Natural killer cell (primary cell): ENCODE results near the gene DUSP2. TPM values are rescaled to one million over a fixed set of nuclear protein-coding genes. Genes with fewer than 3 reads are reported as not detected.

Experiments
- ATAC-seq, 3 donors: fragments of 150-1000 bp in 2 of 3; fragments of 200-7000 bp in 1 of 3; cut with Tn5 transposase; 1 replicate in 1 of 3; 2 replicates in 2 of 3; pipeline ENCODE4 v1.10.0; 2021; ENCODE audit warnings: mild to moderate bottlenecking in 2 of 3, moderate library complexity in 2 of 3
- DNase-seq, 2 donors: peaks; one replicate each; pipeline versions ENCODE4 v3.0.0 to v3.0.0-alpha.2; 2013 to 2021; ENCODE audit warnings: mixed read lengths in 1 of 2
- H3K27ac ChIP-seq: one replicate; pipeline ENCODE4 v1.5.1; 2013; ENCODE audit warnings: mild to moderate bottlenecking, low read length
- H3K27me3 ChIP-seq: one replicate; pipeline ENCODE4 v1.6.1; 2013; ENCODE audit warnings: low read length; ENCODE audit not compliant: control insufficient read depth, insufficient read depth
- H3K36me3 ChIP-seq: one replicate; pipeline ENCODE4 v1.6.1; 2013; ENCODE audit warnings: low read length; ENCODE audit not compliant: control insufficient read depth, insufficient read depth
- H3K4me1 ChIP-seq: one replicate; pipeline ENCODE4 v1.6.1; 2013; ENCODE audit warnings: low read length; ENCODE audit not compliant: control insufficient read depth, insufficient read depth
- H3K4me3 ChIP-seq: one replicate; pipeline ENCODE4 v1.5.1; 2013; ENCODE audit warnings: low read length
- H3K9me3 ChIP-seq: one replicate; pipeline ENCODE4 v1.6.1; 2013; ENCODE audit warnings: low read length; ENCODE audit not compliant: control insufficient read depth, insufficient read depth
- H3K27ac Mint-ChIP-seq, 2 donors: one replicate each; pipeline ENCODE4 v1.8.0; 2022; ENCODE audit warnings: mild to moderate bottlenecking in 2 of 2, mixed read lengths in 2 of 2, moderate library complexity in 1 of 2
- H3K27me3 Mint-ChIP-seq, 2 donors: one replicate each; pipeline ENCODE4 v1.8.0; 2022; ENCODE audit warnings: low read depth in 2 of 2, mixed read lengths in 2 of 2
- H3K36me3 Mint-ChIP-seq: one replicate; pipeline ENCODE4 v1.8.0; 2022; ENCODE audit warnings: mixed read lengths
- H3K4me1 Mint-ChIP-seq, 2 donors: one replicate each; pipeline ENCODE4 v1.8.0; 2022; ENCODE audit warnings: mixed read lengths in 2 of 2
- H3K4me3 Mint-ChIP-seq: one replicate; pipeline ENCODE4 v1.8.0; 2022; ENCODE audit warnings: mild to moderate bottlenecking, moderate library complexity, mixed read lengths
- H3K9me3 Mint-ChIP-seq, 2 donors: one replicate each; pipeline ENCODE4 v1.8.0; 2022; ENCODE audit warnings: mixed read lengths in 2 of 2
- CTCF ChIP-seq: fragments of 200-600 bp; IDR thresholded peaks from one replicate; pipeline ENCODE4 v1.8.0; 2022; ENCODE audit warnings: antibody characterized with exemption
- WGBS: methylation state at CpG from one replicate; pipeline ENCODE4 v1.1.7; 2013; ENCODE audit warnings: missing lambda C conversion rate; ENCODE audit not compliant: insufficient coverage; 5-methylcytosine and 5-hydroxymethylcytosine counted together
- intact Hi-C: fragments of 100-400 bp; cut with micrococcal nuclease; formaldehyde crosslinking; loops from one replicate; pipeline ENCODE4 v1.14.2; 2022
- total RNA-seq, 4 donors: library from RNA; stranded (reverse); fragments of 120-200 nt in 1 of 4; gene quantifications; one replicate each; pipeline versions ENCODE4 v1.2.3 to v1.2.4, GENCODE V29; 2013 to 2022

Gene DUSP2
- total RNA-seq, 3 donors from 2014 or later (not counting 1 experiment from before 2014, with no cell fraction given) = 300 to 564 (median 432) TPM

- DNase-seq (no peak), ATAC-seq (peak in 2 of 3 donors; percentile 7 to 39)
- peak overlapping the region; percentile 25 to 71 for H3K27ac Mint-ChIP-seq
- 33% methylated on average over 3 of the region's 5 CpGs for WGBS
- H3K36me3 ChIP-seq = peaks cover 23% of the 10 kb centered on the region
- TF ChIP-seq CTCF = no peak
- no peak overlapping the region for H3K27ac ChIP-seq
- peaks cover 0 to 2% of the 10 kb centered on the region in 2 donors for H3K27me3 Mint-ChIP-seq
- no peaks in the 10 kb centered on the region for H3K27me3 ChIP-seq
- peak overlapping the region; percentile 49 for H3K4me3 Mint-ChIP-seq
- intact Hi-C loops = no loop called here
- H3K4me1 ChIP-seq = peaks cover 16% of the 10 kb centered on the region
- H3K9me3 ChIP-seq = no peaks in the 10 kb centered on the region
- no peak overlapping the region for H3K4me3 ChIP-seq
- H3K36me3 Mint-ChIP-seq = peaks cover 22% of the 10 kb centered on the region
- H3K9me3 Mint-ChIP-seq = no peaks in the 10 kb centered on the region
- H3K4me1 Mint-ChIP-seq = peaks cover 26 to 28% of the 10 kb centered on the region in 2 donors
These were observed 36.3 kb upstream of the DUSP2 start for GRCh38 chr2:96181529-96181928.

- H3K4me1 Mint-ChIP-seq = peaks cover 26 to 28% of the 10 kb centered on the region in 2 donors
- Histone ChIP-seq H3K27ac (no peak overlapping the region), H3K9me3 (no peaks in the 10 kb centered on the region), H3K4me1 (peaks cover 16% of the 10 kb centered on the region), H3K27me3 (no peaks in the 10 kb centered on the region), H3K36me3 (peaks cover 14% of the 10 kb centered on the region), H3K4me3 (no peak overlapping the region)
- peaks cover 0 to 2% of the 10 kb centered on the region in 2 donors for H3K27me3 Mint-ChIP-seq
- intact Hi-C loops = no loop called here
- peaks cover 16% of the 10 kb centered on the region for H3K36me3 Mint-ChIP-seq
- H3K27ac Mint-ChIP-seq = peak overlapping the region; percentile 25 to 56
- H3K9me3 Mint-ChIP-seq = no peaks in the 10 kb centered on the region
- H3K4me3 Mint-ChIP-seq = peak overlapping the region; percentile 21
- TF ChIP-seq CTCF = no peak
- peak in 1 of 2 donors; percentile 32 for DNase-seq
- peak; percentile 82 to 91 (median 90) for ATAC-seq
These were observed 35.3 kb upstream of the DUSP2 start for GRCh38 chr2:96180521-96180920.

- ATAC-seq (no peak), DNase-seq (no peak)
- peaks cover 0 to 2% of the 10 kb centered on the region in 2 donors for H3K27me3 Mint-ChIP-seq
- H3K36me3 ChIP-seq = peaks cover 9% of the 10 kb centered on the region
- peaks cover 16% of the 10 kb centered on the region for H3K4me1 ChIP-seq
- no peak overlapping the region for H3K27ac ChIP-seq
- no peak for TF ChIP-seq CTCF
- no peaks in the 10 kb centered on the region for H3K9me3 ChIP-seq
- 92% methylated on average over 1 of the region's 1 CpG for WGBS
- intact Hi-C loops = no loop called here
- H3K4me1 Mint-ChIP-seq = peaks cover 26 to 28% of the 10 kb centered on the region in 2 donors
- no peaks in the 10 kb centered on the region for H3K9me3 Mint-ChIP-seq
- no peak overlapping the region for H3K4me3 ChIP-seq
- peak overlapping the region; percentile 25 to 73 for H3K27ac Mint-ChIP-seq
- peaks cover 11% of the 10 kb centered on the region for H3K36me3 Mint-ChIP-seq
- H3K27me3 ChIP-seq = no peaks in the 10 kb centered on the region
- no peak overlapping the region for H3K4me3 Mint-ChIP-seq
These were observed 34.8 kb upstream of the DUSP2 start for GRCh38 chr2:96180002-96180401.

- no peak for TF ChIP-seq CTCF
- no peak overlapping the region for H3K27ac ChIP-seq
- H3K9me3 ChIP-seq = no peaks in the 10 kb centered on the region
- H3K4me3 ChIP-seq = no peak overlapping the region
- no peaks in the 10 kb centered on the region for H3K27me3 ChIP-seq
- ATAC-seq (no peak), DNase-seq (no peak)
- Mint-ChIP-seq H3K4me1 (peaks cover 26 to 28% of the 10 kb centered on the region in 2 donors), H3K27me3 (peaks cover 0 to 2% of the 10 kb centered on the region in 2 donors), H3K27ac (no peak overlapping the region), H3K36me3 (no peaks in the 10 kb centered on the region), H3K9me3 (no peaks in the 10 kb centered on the region), H3K4me3 (no peak overlapping the region)
- intact Hi-C loops = loop anchor here (10.0 kb wide), 2 partner anchors 152 to 182 kb away; partner anchors contain the start of gene ANKRD36C
- 84% methylated on average over 1 of the region's 4 CpGs for WGBS
- H3K4me1 ChIP-seq = peaks cover 23% of the 10 kb centered on the region
- no peaks in the 10 kb centered on the region for H3K36me3 ChIP-seq
These were observed 31.4 kb upstream of the DUSP2 start for GRCh38 chr2:96176661-96177060.
